Liver (tissue), 9 donors: ENCODE results near the gene RASD2. TPM values are rescaled to one million over a fixed set of nuclear protein-coding genes. Genes with fewer than 3 reads are reported as not detected.

Source experiments
- DNase-seq: peaks from one replicate; pipeline ENCODE4 v3.0.0-alpha.2; 2017; ENCODE audit warnings: low spot score
- H3K27ac ChIP-seq, 2 donors: one replicate each; pipeline ENCODE4 v1.7.0; 2013; ENCODE audit warnings: inconsistent platforms in 2 of 2, low read length in 2 of 2, control low read depth in 1 of 2, low read depth in 1 of 2, mild to moderate bottlenecking in 1 of 2
- H3K27me3 ChIP-seq, 4 donors: one replicate each; pipeline versions ENCODE4 v1.6.1 to v1.7.0; 2013; ENCODE audit warnings: low read length in 3 of 4, inconsistent platforms in 1 of 4, mild to moderate bottlenecking in 1 of 4, moderate library complexity in 1 of 4; ENCODE audit not compliant: control insufficient read depth in 4 of 4, insufficient read depth in 4 of 4
- H3K36me3 ChIP-seq, 4 donors: one replicate each; pipeline versions ENCODE4 v1.6.1 to v1.7.0; 2013; ENCODE audit warnings: low read length in 3 of 4, mild to moderate bottlenecking in 3 of 4, low read depth in 1 of 4, moderate library complexity in 1 of 4; ENCODE audit not compliant: control insufficient read depth in 4 of 4, insufficient read depth in 3 of 4
- H3K4me1 ChIP-seq, 4 donors: one replicate each; pipeline versions ENCODE4 v1.6.1 to v1.7.0; 2013; ENCODE audit warnings: low read length in 3 of 4, mild to moderate bottlenecking in 3 of 4, moderate library complexity in 1 of 4; ENCODE audit not compliant: control insufficient read depth in 4 of 4, insufficient read depth in 4 of 4
- H3K4me3 ChIP-seq, 3 donors: one replicate each; pipeline versions ENCODE4 v1.6.1 to v1.7.0; 2013; ENCODE audit warnings: low read length in 3 of 3, control low read depth in 1 of 3, low read depth in 1 of 3, mild to moderate bottlenecking in 1 of 3
- H3K9ac ChIP-seq, 2 donors: one replicate each; pipeline ENCODE4 v1.7.0; 2013; ENCODE audit warnings: low read length in 2 of 2, mild to moderate bottlenecking in 2 of 2, moderate library complexity in 2 of 2, control low read depth in 1 of 2, low read depth in 1 of 2
- H3K9me3 ChIP-seq, 4 donors: one replicate each; pipeline versions ENCODE4 v1.6.1 to v1.7.0; 2013; ENCODE audit warnings: low read length in 3 of 4; ENCODE audit not compliant: control insufficient read depth in 4 of 4
- EGR1 ChIP-seq, 2 donors: IDR thresholded peaks; 2 replicates each; pipeline ENCODE4 v1.6.1; 2016 to 2018; ENCODE audit warnings: antibody characterized with exemption in 2 of 2, low read depth in 2 of 2
- FOXA1 ChIP-seq: IDR thresholded peaks from 2 replicates; pipeline ENCODE4 v1.6.1; 2016; ENCODE audit warnings: antibody characterized with exemption
- FOXA2 ChIP-seq: IDR thresholded peaks from 2 replicates; pipeline ENCODE4 v1.6.1; 2016; ENCODE audit warnings: antibody characterized with exemption
- GABPA ChIP-seq, 2 donors: IDR thresholded peaks in 1 of 2; conservative IDR thresholded peaks in 1 of 2; 2 replicates each; pipeline ENCODE4 v1.6.1; 2016; ENCODE audit warnings: antibody characterized with exemption in 2 of 2, mild to moderate bottlenecking in 1 of 2, moderate library complexity in 1 of 2
- HNF4A ChIP-seq, 2 donors: conservative IDR thresholded peaks; 2 replicates each; pipeline ENCODE4 v1.6.1; 2016; ENCODE audit warnings: antibody characterized with exemption in 2 of 2, mild to moderate bottlenecking in 2 of 2
- HNF4G ChIP-seq: IDR thresholded peaks from 2 replicates; pipeline ENCODE4 v1.6.1; 2016; ENCODE audit warnings: antibody characterized with exemption
- JUND ChIP-seq, 2 donors: IDR thresholded peaks; 2 replicates each; pipeline ENCODE4 v1.6.1; 2016; ENCODE audit warnings: antibody characterized with exemption in 2 of 2
- NR2F2 ChIP-seq: IDR thresholded peaks from 2 replicates; pipeline ENCODE4 v1.6.1; 2016; ENCODE audit warnings: antibody characterized with exemption
- RXRA ChIP-seq, 2 donors: IDR thresholded peaks; 2 replicates each; pipeline ENCODE4 v1.6.1; 2017 to 2018; ENCODE audit warnings: antibody characterized with exemption in 2 of 2, mild to moderate bottlenecking in 1 of 2
- SP1 ChIP-seq: IDR thresholded peaks from 2 replicates; pipeline ENCODE4 v1.6.1; 2018; ENCODE audit warnings: antibody characterized with exemption, mild to moderate bottlenecking
- TAF1 ChIP-seq: conservative IDR thresholded peaks from 2 replicates; pipeline ENCODE4 v1.6.1; 2016; ENCODE audit warnings: antibody characterized with exemption, mild to moderate bottlenecking
- WGBS: extraction: QIAGEN DNeasy Blood & Tissue Kit; methylation state at CpG from one replicate; pipeline ENCODE4 v1.1.7; 2013; 5-methylcytosine and 5-hydroxymethylcytosine counted together
- polyA plus RNA-seq, 2 donors: library from polyadenylated mRNA; stranded (reverse) in 1 of 2; unstranded in 1 of 2; fragments of 200-250 nt in 1 of 2; fragments of >200 nt in 1 of 2; fragmentation: Nextera tagmentation in 1 of 2; extraction: Ambion mirVana in 1 of 2; gene quantifications; one replicate each; pipeline versions ENCODE4 v1.2.1 to v1.2.3, GENCODE V29; 2013 to 2015
- total RNA-seq, 2 donors: library from RNA; depleted of rRNA; stranded (reverse); fragments of >200 nt; gene quantifications; one replicate each; pipeline ENCODE4 v1.2.3, GENCODE V29; 2014
- TF ChIP-seq, protein P1 (sequence below): IDR thresholded peaks from 2 replicates; pipeline ENCODE4 v1.6.1; 2016; ENCODE audit warnings: antibody characterized with exemption
- TF ChIP-seq, protein P2 (sequence below): fragments of 150-350 bp; IDR thresholded peaks from 2 replicates; pipeline ENCODE4 v1.5.1; 2017; ENCODE audit warnings: improper control_type of control experiment, low read depth, low read length; ENCODE audit not compliant: missing input control
- TF ChIP-seq, protein P3 (sequence below): IDR thresholded peaks from 2 replicates; pipeline ENCODE4 v1.6.1; 2016; ENCODE audit warnings: antibody characterized with exemption, mild to moderate bottlenecking
- TF ChIP-seq, protein P4 (sequence below): IDR thresholded peaks from 2 replicates; pipeline ENCODE4 v1.6.1; 2016; ENCODE audit warnings: antibody characterized with exemption
- donor health status: healthy.
- donor health status: healthy.
- donor health status: healthy.
- donor health status: healthy.
- donor health status: healthy.

The RASD2 gene
- total and polyA plus RNA-seq, 4 donors = under 0.01 to 0.05 TPM; not detected in 2

DNA sequence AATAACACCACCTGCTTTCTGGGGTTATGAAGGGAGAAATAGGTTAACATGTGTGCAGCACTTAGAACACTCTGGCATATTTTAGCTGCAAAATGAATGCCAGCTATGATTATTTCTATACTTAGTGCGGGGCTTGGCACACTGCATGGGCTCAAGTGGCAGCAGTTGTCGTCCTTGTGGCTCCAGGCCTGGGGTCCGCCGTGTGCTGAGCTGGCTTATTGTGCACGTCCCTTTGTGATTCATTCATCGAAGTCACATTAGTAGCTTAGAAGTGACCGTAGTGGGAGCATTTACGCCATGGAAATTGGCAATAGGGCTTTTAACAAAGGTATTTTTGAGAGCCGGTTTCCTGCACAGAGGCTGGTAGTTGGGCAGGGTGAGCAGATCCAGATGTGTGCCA, 4.2 kb downstream of the RASD2 start:
- Histone ChIP-seq H3K4me3 (no peak overlapping the region), H3K4me1 (peaks cover 8 to 20% (median 9%) of the 10 kb centered on the region in 4 donors), H3K27me3 (peaks cover 0 to 2% (median 0%) of the 10 kb centered on the region in 4 donors), H3K9ac (no peak overlapping the region), H3K36me3 (no peaks in the 10 kb centered on the region), H3K9me3 (no peaks in the 10 kb centered on the region), H3K27ac (no peak overlapping the region)
- WGBS = 84% methylated on average over 9 of the region's 9 CpGs
- TF ChIP-seq, protein P1, sequence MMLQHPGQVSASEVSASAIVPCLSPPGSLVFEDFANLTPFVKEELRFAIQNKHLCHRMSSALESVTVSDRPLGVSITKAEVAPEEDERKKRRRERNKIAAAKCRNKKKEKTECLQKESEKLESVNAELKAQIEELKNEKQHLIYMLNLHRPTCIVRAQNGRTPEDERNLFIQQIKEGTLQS = no peak
- TF ChIP-seq, protein P2, sequence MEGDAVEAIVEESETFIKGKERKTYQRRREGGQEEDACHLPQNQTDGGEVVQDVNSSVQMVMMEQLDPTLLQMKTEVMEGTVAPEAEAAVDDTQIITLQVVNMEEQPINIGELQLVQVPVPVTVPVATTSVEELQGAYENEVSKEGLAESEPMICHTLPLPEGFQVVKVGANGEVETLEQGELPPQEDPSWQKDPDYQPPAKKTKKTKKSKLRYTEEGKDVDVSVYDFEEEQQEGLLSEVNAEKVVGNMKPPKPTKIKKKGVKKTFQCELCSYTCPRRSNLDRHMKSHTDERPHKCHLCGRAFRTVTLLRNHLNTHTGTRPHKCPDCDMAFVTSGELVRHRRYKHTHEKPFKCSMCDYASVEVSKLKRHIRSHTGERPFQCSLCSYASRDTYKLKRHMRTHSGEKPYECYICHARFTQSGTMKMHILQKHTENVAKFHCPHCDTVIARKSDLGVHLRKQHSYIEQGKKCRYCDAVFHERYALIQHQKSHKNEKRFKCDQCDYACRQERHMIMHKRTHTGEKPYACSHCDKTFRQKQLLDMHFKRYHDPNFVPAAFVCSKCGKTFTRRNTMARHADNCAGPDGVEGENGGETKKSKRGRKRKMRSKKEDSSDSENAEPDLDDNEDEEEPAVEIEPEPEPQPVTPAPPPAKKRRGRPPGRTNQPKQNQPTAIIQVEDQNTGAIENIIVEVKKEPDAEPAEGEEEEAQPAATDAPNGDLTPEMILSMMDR = no peak
- no peak for TF ChIP-seq HNF4A (conservative IDR thresholded peaks at IDR 0.05)
- no peak for TF ChIP-seq JUND (IDR thresholded peaks at IDR 0.05)
- TF ChIP-seq FOXA1 = no peak
- TF ChIP-seq TAF1 = no peak
- TF ChIP-seq, protein P3, sequence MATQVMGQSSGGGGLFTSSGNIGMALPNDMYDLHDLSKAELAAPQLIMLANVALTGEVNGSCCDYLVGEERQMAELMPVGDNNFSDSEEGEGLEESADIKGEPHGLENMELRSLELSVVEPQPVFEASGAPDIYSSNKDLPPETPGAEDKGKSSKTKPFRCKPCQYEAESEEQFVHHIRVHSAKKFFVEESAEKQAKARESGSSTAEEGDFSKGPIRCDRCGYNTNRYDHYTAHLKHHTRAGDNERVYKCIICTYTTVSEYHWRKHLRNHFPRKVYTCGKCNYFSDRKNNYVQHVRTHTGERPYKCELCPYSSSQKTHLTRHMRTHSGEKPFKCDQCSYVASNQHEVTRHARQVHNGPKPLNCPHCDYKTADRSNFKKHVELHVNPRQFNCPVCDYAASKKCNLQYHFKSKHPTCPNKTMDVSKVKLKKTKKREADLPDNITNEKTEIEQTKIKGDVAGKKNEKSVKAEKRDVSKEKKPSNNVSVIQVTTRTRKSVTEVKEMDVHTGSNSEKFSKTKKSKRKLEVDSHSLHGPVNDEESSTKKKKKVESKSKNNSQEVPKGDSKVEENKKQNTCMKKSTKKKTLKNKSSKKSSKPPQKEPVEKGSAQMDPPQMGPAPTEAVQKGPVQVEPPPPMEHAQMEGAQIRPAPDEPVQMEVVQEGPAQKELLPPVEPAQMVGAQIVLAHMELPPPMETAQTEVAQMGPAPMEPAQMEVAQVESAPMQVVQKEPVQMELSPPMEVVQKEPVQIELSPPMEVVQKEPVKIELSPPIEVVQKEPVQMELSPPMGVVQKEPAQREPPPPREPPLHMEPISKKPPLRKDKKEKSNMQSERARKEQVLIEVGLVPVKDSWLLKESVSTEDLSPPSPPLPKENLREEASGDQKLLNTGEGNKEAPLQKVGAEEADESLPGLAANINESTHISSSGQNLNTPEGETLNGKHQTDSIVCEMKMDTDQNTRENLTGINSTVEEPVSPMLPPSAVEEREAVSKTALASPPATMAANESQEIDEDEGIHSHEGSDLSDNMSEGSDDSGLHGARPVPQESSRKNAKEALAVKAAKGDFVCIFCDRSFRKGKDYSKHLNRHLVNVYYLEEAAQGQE = no peak
- no peak for TF ChIP-seq GABPA (IDR thresholded peaks at IDR 0.05 in 1 of 2, conservative IDR thresholded peaks at IDR 0.05 in 1 of 2)
- TF ChIP-seq NR2F2 = no peak
- no peak for TF ChIP-seq HNF4G
- no peak for TF ChIP-seq FOXA2
- TF ChIP-seq, protein P4, sequence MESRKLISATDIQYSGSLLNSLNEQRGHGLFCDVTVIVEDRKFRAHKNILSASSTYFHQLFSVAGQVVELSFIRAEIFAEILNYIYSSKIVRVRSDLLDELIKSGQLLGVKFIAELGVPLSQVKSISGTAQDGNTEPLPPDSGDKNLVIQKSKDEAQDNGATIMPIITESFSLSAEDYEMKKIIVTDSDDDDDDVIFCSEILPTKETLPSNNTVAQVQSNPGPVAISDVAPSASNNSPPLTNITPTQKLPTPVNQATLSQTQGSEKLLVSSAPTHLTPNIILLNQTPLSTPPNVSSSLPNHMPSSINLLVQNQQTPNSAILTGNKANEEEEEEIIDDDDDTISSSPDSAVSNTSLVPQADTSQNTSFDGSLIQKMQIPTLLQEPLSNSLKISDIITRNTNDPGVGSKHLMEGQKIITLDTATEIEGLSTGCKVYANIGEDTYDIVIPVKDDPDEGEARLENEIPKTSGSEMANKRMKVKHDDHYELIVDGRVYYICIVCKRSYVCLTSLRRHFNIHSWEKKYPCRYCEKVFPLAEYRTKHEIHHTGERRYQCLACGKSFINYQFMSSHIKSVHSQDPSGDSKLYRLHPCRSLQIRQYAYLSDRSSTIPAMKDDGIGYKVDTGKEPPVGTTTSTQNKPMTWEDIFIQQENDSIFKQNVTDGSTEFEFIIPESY = no peak
- no peak for TF ChIP-seq SP1
- TF ChIP-seq EGR1 (IDR thresholded peaks at IDR 0.05; ENCODE audit: low read depth in 2 of 2) = no peak
- DNase-seq = no peak

DNA sequence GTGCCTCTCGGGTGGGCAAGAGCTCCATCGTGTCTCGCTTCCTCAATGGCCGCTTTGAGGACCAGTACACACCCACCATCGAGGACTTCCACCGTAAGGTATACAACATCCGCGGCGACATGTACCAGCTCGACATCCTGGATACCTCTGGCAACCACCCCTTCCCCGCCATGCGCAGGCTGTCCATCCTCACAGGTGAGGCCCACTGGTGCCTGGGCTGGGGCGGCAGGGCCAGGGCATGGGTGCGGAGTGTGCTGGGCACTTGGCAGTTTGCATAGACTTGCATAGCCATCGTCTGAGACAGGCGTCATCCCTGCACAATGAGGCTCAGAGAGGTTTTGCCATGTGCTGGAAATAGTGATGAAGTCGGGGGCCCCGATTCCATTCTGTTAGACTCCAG, 6.3 kb downstream of the RASD2 start:
- Histone ChIP-seq H3K9ac (no peak overlapping the region), H3K4me1 (peaks cover 0 to 7% (median 0%) of the 10 kb centered on the region in 4 donors), H3K27ac (no peak overlapping the region), H3K36me3 (no peaks in the 10 kb centered on the region), H3K4me3 (no peak overlapping the region), H3K27me3 (peaks cover 0 to 2% (median 0%) of the 10 kb centered on the region in 4 donors), H3K9me3 (no peaks in the 10 kb centered on the region)
- 88% methylated on average over 18 of the region's 18 CpGs for WGBS
- TF ChIP-seq RXRA (IDR thresholded peaks at IDR 0.05) (no peak), EGR1 (IDR thresholded peaks at IDR 0.05; ENCODE audit: low read depth in 2 of 2) (no peak)
- TF ChIP-seq, protein P4 = no peak
- DNase-seq = no peak
